Measurements from ENCODE around the gene ZDHHC3.

The ZDHHC3 gene

GRCh38 chr3:44890258-44890657 is 85.7 kb downstream of the ZDHHC3 start:
- DNase-seq = no peak

GRCh38 chr3:44887101-44887500 is 88.9 kb downstream of the ZDHHC3 start:
- DNase-seq = no peak

- no peak for DNase-seq
Observed at GRCh38 chr3:44886561-44886960, 89.4 kb downstream of the ZDHHC3 start.

- DNase-seq = no peak
Observed at GRCh38 chr3:44885618-44886017, 90.4 kb downstream of the ZDHHC3 start.

GRCh38 chr3:44883999-44884431 is 92.0 kb downstream of the ZDHHC3 start:
- no peak for DNase-seq

GRCh38 chr3:44883213-44883955 is 92.6 kb downstream of the ZDHHC3 start:
- no peak for DNase-seq

GRCh38 chr3:44880284-44880683 is 95.7 kb downstream of the ZDHHC3 start:
- no peak for DNase-seq

- DNase-seq = no peak
Observed at GRCh38 chr3:44877333-44877732, 98.6 kb downstream of the ZDHHC3 start.

- no peak for DNase-seq
Observed at GRCh38 chr3:44875596-44875995, 100.4 kb downstream of the ZDHHC3 start.

Measured in activated gamma-delta T cell treated with Interleukin-2 at 50 U/mL for 16 hours (primary cell).